ENCODE data around the gene LRRC10B.

DNA sequence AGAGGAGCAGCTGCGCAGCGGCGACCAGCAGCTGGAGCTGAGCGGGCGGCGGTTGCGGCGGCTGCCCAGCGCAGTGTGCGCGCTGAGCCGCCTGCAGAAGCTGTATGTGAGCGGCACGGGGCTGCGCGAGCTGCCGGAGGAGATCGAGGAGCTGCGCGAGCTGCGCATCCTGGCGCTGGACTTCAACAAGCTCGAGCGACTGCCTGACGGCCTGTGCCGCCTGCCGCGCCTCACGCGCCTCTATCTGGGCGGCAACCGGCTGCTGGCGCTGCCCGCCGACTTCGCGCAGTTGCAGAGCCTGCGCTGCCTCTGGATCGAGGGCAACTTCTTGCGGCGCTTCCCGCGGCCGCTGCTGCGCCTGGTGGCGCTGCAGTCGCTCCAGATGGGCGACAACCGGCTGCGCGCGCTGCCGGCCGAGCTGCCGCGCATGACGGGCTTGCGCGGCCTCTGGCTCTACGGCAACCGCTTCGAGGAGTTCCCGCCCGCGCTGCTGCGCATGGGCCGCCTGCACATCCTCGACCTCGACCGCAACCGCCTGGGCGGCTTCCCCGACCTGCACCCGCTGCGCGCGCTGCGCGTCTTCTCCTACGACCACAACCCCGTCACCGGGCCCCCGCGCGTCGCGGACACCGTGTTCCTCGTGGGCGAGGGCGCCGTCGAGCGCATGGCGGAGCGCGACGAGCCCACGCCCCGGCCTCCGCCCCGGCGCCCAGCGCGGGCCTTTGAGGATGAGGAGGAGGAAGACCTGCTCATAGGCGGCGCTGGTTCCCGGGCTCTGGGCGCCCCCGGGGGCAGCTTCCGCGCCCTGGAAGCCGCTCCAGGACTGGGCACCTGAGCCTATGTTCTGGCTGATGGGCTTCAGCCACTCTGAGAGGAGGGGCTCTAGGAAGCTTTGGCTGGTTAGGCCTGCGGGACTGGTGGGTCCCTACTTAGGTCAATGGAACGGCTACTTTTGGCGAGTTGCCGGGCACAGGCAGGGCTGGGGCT lies 787 bp downstream of the LRRC10B start:
- TF ChIP-seq EZH2phosphoT487 (IDR thresholded peaks at IDR 0.05; ENCODE audit: insufficient read depth, low read depth) (no peak), EZH2 (IDR thresholded peaks at IDR 0.05; ENCODE audit: insufficient read depth, poor library complexity, severe bottlenecking) (no peak)
